Activated T-cell treated with anti-CD3 and anti-CD28 coated beads, Interleukin-2, amount 50 U/mL, for 48 hours (primary cell): ENCODE results near the gene FOXA1.
"Not testable (repeated sequence)": the region's sequence is repeated elsewhere in the genome, so short reads cannot be mapped to it uniquely, and the experiment has no call there.

Experiments used
- DNase-seq, 2 experiments: peaks; one replicate each; pipeline ENCODE4 v3.0.0-alpha.2; 2020

FOXA1 gene

GRCh38 chr14:37588956-37589714 is 5.9 kb downstream of the FOXA1 start:
- DNase-seq, result no peak

DNA sequence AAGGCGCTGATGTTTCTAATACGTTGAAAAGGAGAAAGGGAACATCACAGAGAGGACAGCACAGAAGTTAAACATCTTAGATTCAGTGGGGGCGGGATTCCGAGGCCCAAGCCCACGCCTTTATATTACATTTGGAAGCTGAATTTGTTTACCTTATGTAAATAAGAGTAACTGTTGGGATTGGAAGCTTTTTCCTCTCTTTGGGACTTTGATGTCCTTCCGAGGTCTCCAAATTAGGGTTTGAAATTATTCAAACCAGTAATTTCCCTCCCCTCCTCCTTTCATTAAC is 6.4 kb downstream of the FOXA1 start:
- DNase-seq, result no peak

GRCh38 chr14:37587881-37588666 is 7.0 kb downstream of the FOXA1 start:
- no peak for DNase-seq

DNA sequence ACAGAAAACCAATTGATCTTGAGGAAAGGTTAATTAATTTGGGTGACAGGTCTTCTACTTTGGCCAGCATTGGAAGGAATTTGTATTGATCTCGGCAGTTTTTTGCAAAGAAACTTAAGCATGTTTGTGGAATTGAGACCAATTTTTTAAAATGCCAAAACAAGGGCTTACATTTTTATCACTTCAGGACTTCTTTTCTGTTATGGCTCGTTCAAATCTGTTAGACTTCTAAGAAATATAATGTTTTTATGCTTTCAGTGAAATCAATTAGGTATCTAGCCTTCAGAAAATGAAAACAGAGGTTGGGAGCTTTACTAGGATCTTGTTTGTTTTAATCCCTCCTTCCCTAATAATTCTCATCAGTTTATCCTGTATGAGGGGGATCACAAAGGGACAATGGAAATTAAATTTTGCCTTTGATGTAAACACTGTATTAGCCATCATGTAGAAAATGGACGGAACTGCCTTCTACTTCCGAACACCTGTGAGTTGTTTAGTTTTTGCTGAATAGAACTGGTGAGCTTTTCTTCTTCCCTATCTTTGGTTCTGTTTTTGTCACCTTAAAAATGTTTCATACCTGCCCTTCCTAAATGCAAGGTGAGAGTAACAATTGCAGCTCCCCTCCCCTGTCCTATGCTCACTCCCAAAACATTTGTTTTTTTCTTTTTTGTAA is 7.8 kb downstream of the FOXA1 start:
- no peak for DNase-seq

GRCh38 chr14:37586797-37587130 is 8.3 kb downstream of the FOXA1 start:
- no peak for DNase-seq

GRCh38 chr14:37585971-37586796 is 8.9 kb downstream of the FOXA1 start:
- no peak for DNase-seq

- no peak for DNase-seq
Measured at GRCh38 chr14:37585101-37585511, 9.9 kb downstream of the FOXA1 start.

- DNase-seq, result no peak
Measured at GRCh38 chr14:37584211-37585100, 10.6 kb downstream of the FOXA1 start.

- DNase-seq, result no peak
Measured at GRCh38 chr14:37583358-37584210, 11.5 kb downstream of the FOXA1 start.

DNA sequence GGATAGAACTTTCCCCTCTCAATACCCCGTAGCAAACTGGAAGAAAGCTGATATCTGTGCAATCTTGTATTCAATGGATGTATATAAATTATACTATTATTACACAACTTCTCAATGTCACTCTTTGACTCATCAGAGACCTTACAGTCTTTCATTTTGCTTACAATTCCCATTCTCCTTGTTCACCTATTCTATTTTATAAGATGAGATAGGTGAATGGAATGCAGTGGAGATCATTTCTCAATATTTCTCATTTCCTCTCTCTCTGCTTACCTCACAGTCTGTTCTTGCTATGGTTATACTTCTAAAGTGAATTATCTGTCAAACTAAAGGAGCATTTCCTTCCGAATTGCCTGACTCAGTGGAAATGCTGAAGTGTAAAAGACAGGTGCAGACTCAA is 14.9 kb downstream of the FOXA1 start:
- no peak for DNase-seq

DNA sequence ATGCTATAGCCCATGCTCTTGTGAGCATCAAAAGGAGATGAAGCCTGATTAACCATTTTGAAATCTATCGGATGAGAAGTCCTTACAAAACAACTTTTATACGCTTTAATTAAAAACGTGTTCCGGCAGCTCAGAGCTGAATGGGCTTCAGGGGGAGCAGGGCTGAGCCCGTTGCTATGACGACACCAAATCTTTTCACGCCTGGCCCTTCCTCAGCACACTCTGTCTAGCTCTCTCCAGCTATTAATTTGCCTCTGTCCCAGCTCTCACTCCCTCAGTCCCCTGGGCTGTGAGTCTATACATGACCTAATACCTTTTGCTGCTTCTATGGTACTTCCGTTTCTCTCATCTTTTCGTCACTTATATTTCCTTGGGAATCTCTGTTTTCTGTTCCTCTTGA is 15.8 kb downstream of the FOXA1 start:
- DNase-seq, result no peak

GRCh38 chr14:37573356-37573755 is 21.7 kb downstream of the FOXA1 start:
- DNase-seq, result no peak

- DNase-seq, result no peak
Measured at GRCh38 chr14:37571391-37571790, 23.7 kb downstream of the FOXA1 start.

- DNase-seq, result no peak
Measured at GRCh38 chr14:37569729-37570128, 25.3 kb downstream of the FOXA1 start.

DNA sequence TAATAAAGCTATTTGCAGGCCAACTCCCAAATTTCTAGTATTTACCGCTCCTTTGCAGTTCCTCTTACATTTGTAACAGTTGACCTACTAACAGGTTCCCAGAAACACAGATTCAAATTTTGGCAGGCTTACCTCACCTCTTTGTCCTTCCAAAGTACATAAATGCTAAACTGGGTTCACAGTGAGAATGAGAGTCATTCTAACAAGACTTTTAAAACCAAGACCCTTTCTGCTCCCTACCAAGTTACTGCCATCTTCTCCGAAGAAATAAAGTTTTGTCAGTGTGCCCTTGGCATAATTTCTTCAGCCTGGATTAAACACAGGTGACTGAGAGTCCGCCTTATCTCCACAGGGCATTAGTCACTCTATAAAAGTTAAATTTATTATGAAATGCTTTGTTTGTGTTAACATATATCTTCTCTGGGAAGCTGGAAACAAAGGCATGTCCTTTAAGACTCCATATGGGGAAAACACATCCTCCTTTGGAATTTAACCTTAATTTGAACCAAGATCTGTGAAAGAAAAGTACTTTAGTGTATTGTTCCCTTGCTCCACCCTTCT is 28.2 kb downstream of the FOXA1 start:
- DNase-seq, result no peak

DNA sequence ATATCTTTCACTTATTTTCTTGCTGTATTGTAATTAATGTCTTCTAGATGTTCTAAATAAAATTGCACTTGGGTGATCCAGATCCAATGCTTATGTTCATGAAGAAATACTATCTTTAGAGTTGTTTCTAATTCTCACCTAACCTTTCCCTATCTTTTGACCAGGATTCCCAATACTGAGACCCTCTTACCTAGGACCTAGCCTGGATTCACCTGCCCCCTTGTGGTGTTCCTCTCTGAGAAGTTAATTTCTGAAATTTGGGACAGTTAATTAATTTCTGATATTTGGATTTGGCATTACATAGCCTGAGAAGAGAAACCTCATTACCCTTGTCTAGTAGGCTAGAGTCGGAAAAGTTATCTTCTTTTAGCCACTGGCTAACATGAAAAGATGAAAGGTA is 29.5 kb downstream of the FOXA1 start:
- no peak for DNase-seq

DNA sequence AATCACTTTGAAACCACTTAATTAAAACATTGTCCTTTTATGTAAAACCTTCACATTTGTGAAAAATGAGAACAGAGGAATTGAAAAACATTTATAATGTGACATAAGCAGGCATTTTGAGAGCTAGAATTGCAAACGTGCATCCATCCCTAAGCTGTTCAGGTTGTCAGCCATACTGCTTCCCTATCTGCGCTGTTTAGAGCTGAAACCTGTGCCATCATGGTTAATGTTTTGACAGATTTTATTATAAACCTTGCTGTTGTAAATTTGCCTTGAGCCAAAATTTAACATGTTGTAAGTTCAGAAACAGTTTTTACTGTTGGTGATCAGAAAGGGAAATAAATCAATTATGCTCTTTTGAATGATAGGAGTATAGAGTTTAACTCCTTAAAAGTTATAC is 31.9 kb downstream of the FOXA1 start:
- DNase-seq, result no peak

- DNase-seq, result no peak
Measured at GRCh38 chr14:37559386-37559785, 35.7 kb downstream of the FOXA1 start.

DNA sequence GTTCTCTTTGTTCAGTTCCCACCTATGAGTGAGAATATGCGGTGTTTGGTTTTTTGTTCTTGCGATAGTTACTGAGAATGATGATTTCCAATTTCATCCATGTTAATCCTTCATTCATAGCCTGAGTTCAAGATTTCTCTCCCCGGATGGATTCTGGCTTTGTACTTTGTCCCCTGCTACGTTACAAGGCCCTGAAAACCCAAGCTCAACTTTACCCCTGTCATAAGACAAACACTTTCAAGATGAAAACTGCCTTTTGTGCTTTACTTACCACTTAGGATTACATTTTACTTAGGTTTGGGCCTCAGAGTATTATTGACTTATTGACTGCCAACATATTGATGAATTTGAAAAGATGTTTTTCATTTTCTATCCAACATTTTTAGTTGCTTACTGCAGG is 36.3 kb downstream of the FOXA1 start:
- DNase-seq, result no peak

DNA sequence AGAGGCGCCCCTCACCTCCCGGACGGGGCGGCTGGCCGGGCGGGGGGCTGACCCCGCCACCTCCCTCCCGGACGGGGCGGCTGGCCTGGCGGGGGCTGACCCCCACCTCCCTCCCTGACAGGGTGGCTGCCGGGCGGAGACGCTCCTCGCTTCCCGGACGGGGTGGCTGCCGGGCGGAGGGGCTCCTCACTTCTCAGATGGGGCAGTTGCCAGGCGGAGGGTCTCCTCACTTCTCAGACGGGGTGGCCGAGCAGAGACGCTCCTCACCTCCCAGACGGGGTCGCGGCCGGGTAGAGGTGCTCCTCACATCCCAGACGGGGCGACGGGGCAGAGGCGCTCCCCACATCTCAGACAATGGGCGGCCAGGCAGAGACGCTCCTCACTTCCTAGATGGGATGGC is 39.5 kb downstream of the FOXA1 start:
- not testable (repeated sequence) for DNase-seq
